Coronary artery (tissue), 2 donors: Measurements from ENCODE around the gene SLC35F1.

Experiments
- DNase-seq: peaks from one replicate; pipeline ENCODE4 v3.0.0-alpha.2; 2017; ENCODE audit warnings: low spot score
- H3K27ac ChIP-seq, 2 donors: fragments of 200-600 bp; sonication (generic); one replicate each; pipeline ENCODE4 v1.5.1; 2016 to 2019
- H3K4me3 ChIP-seq: fragments of 200-600 bp; sonication (generic); 2 replicates; pipeline ENCODE4 v1.5.1; 2016; ENCODE audit warnings: mild to moderate bottlenecking, moderate library complexity
- TF ChIP-seq, protein P1 (sequence below): fragments of 200-600 bp; sonication (generic); IDR thresholded peaks from one replicate; pipeline ENCODE4 v1.5.1; 2019; ENCODE audit warnings: antibody characterized with exemption

SLC35F1 gene

GRCh38 chr6:117986396-117986795, 79.3 kb downstream of the SLC35F1 start:
- no peak for DNase-seq
- Histone ChIP-seq H3K4me3 (no peak overlapping the region), H3K27ac (no peak overlapping the region)
- TF ChIP-seq, protein P1, sequence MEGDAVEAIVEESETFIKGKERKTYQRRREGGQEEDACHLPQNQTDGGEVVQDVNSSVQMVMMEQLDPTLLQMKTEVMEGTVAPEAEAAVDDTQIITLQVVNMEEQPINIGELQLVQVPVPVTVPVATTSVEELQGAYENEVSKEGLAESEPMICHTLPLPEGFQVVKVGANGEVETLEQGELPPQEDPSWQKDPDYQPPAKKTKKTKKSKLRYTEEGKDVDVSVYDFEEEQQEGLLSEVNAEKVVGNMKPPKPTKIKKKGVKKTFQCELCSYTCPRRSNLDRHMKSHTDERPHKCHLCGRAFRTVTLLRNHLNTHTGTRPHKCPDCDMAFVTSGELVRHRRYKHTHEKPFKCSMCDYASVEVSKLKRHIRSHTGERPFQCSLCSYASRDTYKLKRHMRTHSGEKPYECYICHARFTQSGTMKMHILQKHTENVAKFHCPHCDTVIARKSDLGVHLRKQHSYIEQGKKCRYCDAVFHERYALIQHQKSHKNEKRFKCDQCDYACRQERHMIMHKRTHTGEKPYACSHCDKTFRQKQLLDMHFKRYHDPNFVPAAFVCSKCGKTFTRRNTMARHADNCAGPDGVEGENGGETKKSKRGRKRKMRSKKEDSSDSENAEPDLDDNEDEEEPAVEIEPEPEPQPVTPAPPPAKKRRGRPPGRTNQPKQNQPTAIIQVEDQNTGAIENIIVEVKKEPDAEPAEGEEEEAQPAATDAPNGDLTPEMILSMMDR, result no peak

GRCh38 chr6:117989086-117989485, 82.0 kb downstream of the SLC35F1 start:
- H3K27ac ChIP-seq, result no peak overlapping the region
- TF ChIP-seq, protein P1, result no peak
- no peak overlapping the region for H3K4me3 ChIP-seq
- no peak for DNase-seq

DNA sequence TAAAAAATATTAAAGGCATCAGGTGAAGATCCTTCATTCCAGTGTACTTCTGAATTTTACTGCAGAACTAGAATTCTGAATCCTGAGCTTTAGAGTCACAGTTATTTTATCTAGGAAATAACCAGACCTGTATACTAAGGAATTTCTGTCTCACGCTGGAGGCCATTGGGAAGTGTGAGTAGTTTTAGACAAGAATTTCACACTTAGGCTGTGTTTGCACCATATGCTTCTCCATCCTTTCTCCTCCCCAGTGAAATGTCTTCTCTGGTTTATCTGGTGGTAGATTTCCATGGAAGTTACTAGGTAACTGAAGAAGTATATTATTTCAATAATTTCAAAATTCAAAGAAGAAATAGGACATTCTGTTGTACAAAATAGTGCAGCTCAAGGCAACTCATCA, 83.1 kb downstream of the SLC35F1 start:
- H3K4me3 ChIP-seq, result no peak overlapping the region
- H3K27ac ChIP-seq, result no peak overlapping the region
- TF ChIP-seq, protein P1, result no peak
- DNase-seq, result no peak

GRCh38 chr6:117992856-117993255, 85.8 kb downstream of the SLC35F1 start:
- no peak for DNase-seq
- no peak overlapping the region for H3K27ac ChIP-seq
- H3K4me3 ChIP-seq, result no peak overlapping the region
- TF ChIP-seq, protein P1, result no peak

DNA sequence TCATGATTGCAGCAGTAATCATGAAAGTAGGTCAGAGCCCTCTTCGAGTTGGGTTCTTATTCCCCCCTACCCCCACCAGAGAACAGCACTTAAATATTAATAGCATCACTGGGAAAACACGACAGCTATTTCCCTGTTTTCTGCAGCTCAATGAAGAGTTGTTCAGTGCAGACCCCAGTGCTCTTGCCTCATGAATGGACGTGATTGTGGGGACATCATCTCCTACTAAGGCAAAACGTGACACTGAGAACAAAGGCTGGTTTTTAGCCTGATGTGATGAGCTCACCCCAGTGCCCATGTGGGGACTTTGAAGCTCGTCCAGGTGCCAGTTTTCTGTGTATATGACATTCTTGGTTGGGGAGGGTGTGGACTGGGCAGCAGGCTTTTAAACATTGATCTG, 105.9 kb downstream of the SLC35F1 start:
- no peak for DNase-seq
- H3K4me3 ChIP-seq, result no peak overlapping the region
- H3K27ac ChIP-seq, result no peak overlapping the region
- TF ChIP-seq, protein P1, result no peak

- TF ChIP-seq, protein P1, result no peak
- no peak for DNase-seq
- no peak overlapping the region for H3K27ac ChIP-seq
- no peak overlapping the region for H3K4me3 ChIP-seq
These were observed 109.5 kb downstream of the SLC35F1 start for GRCh38 chr6:118016532-118016931.

GRCh38 chr6:118017301-118017848, 110.3 kb downstream of the SLC35F1 start:
- no peak overlapping the region for H3K27ac ChIP-seq
- H3K4me3 ChIP-seq, result no peak overlapping the region
- TF ChIP-seq, protein P1, result no peak
- no peak for DNase-seq
